ENCODE data around the gene DENND1C. TPM values are rescaled to one million over a fixed set of nuclear protein-coding genes. Genes with fewer than 3 reads are reported as not detected.

The DENND1C gene
- polyA plus RNA-seq, 1 donor from 2014 or later: 0.17 TPM

DNA sequence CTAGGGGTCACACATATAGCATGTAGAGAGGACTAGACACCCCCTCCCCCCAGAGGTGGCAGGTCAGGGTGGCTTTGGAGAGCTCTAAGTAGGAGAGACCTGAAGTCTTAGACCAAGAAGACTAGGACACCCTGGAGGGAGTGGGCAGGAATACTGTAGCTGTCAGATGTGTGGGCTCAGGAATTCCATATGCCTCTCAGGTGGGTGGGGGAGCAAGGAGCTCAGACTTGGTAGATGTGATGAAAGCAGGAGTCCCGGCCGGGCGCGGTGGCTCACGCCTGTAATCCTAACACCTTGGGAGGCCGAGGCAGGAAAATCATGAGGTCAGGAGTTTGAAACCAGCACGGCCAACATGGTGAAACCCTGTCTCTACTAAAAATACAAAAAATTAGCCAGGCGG lies 15.9 kb downstream of the DENND1C start:
- no peak overlapping the region for H3K4me2 ChIP-seq (ENCODE audit: low read length)
- no peak overlapping the region for H3K9ac ChIP-seq (ENCODE audit: low read length)
- H2AFZ ChIP-seq (ENCODE audit: low read depth, low read length): no peak overlapping the region
- H4K20me1 ChIP-seq (ENCODE audit: insufficient read depth): no peaks in the 10 kb centered on the region
- H3K36me3 ChIP-seq (ENCODE audit: insufficient read depth, low read length): no peaks in the 10 kb centered on the region
- TF ChIP-seq EP300 (conservative IDR thresholded peaks at IDR 0.05; ENCODE audit: poor library complexity, severe bottlenecking): no peak
- TF ChIP-seq MXI1 (conservative IDR thresholded peaks at IDR 0.05; ENCODE audit: poor library complexity, severe bottlenecking): no peak
- no peak for TF ChIP-seq POLR2AphosphoS5 (IDR thresholded peaks at IDR 0.05)
- TF ChIP-seq, protein P1, sequence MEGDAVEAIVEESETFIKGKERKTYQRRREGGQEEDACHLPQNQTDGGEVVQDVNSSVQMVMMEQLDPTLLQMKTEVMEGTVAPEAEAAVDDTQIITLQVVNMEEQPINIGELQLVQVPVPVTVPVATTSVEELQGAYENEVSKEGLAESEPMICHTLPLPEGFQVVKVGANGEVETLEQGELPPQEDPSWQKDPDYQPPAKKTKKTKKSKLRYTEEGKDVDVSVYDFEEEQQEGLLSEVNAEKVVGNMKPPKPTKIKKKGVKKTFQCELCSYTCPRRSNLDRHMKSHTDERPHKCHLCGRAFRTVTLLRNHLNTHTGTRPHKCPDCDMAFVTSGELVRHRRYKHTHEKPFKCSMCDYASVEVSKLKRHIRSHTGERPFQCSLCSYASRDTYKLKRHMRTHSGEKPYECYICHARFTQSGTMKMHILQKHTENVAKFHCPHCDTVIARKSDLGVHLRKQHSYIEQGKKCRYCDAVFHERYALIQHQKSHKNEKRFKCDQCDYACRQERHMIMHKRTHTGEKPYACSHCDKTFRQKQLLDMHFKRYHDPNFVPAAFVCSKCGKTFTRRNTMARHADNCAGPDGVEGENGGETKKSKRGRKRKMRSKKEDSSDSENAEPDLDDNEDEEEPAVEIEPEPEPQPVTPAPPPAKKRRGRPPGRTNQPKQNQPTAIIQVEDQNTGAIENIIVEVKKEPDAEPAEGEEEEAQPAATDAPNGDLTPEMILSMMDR (IDR thresholded peaks at IDR 0.05; ENCODE audit: poor library complexity, severe bottlenecking): no peak
- TF ChIP-seq TAF1 (IDR thresholded peaks at IDR 0.05; ENCODE audit: low read depth): no peak
- TF ChIP-seq SMC3 (conservative IDR thresholded peaks at IDR 0.05; ENCODE audit: poor library complexity): no peak
- no peak for TF ChIP-seq EZH2 (IDR thresholded peaks at IDR 0.05; ENCODE audit: borderline replicate concordance, insufficient read depth, low read length, poor library complexity, severe bottlenecking)
- TF ChIP-seq REST (IDR thresholded peaks at IDR 0.05; ENCODE audit: borderline replicate concordance): no peak
- TF ChIP-seq RAD21 (conservative IDR thresholded peaks at IDR 0.05): no peak
- H3K79me2 ChIP-seq (replicated peaks; ENCODE audit: insufficient read depth, low read length): no peaks in the 10 kb centered on the region
- no peak overlapping the region for H3K4me3 ChIP-seq (ENCODE audit: low read length)
- H3K9me2 ChIP-seq (ENCODE audit: insufficient read depth, low read length): no peaks in the 10 kb centered on the region
- H3K27me3 ChIP-seq (ENCODE audit: insufficient read depth, low read depth, low read length): peaks cover 38% of the 10 kb centered on the region
- no peak overlapping the region for H3K27ac ChIP-seq (ENCODE audit: low read length)
- H3F3A ChIP-seq (ENCODE audit: insufficient read depth, low read length, poor library complexity, severe bottlenecking): no peaks in the 10 kb centered on the region
- H3K9me3 ChIP-seq (ENCODE audit: low read length): no peaks in the 10 kb centered on the region

DNA sequence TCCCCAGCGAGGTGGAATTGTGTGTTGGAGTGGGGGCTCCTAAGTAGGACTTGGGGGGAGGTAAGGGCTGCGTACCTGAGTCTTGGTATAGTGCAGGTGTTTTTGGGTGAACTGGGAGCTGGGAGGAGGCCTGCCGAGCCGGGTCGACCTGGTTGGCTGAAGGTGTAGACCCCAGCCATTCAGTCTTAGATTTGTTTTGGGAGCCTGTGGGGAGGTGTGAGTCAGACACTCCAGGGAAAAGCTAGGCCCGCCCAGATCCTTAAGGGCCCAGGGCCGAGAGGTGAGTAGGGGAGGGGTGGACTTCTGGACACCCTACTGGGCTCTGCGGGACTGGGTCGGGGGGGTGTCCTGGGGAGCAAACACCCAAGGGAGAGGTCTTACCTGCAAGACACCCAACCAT lies 16.6 kb downstream of the DENND1C start:
- Histone ChIP-seq H3K27ac (ENCODE audit: low read length) (no peak overlapping the region), H3F3A (ENCODE audit: insufficient read depth, low read length, poor library complexity, severe bottlenecking) (no peaks in the 10 kb centered on the region), H3K4me2 (ENCODE audit: low read length) (no peak overlapping the region), H3K9me3 (ENCODE audit: low read length) (no peaks in the 10 kb centered on the region), H3K4me3 (ENCODE audit: low read length) (no peak overlapping the region), H3K27me3 (ENCODE audit: insufficient read depth, low read depth, low read length) (peaks cover 38% of the 10 kb centered on the region), H4K20me1 (ENCODE audit: insufficient read depth) (no peaks in the 10 kb centered on the region), H3K9ac (ENCODE audit: low read length) (no peak overlapping the region), H3K36me3 (ENCODE audit: insufficient read depth, low read length) (no peaks in the 10 kb centered on the region), H3K79me2 (replicated peaks; ENCODE audit: insufficient read depth, low read length) (no peaks in the 10 kb centered on the region), H2AFZ (ENCODE audit: low read depth, low read length) (no peak overlapping the region), H3K9me2 (ENCODE audit: insufficient read depth, low read length) (no peaks in the 10 kb centered on the region)
- TF ChIP-seq SMC3 (conservative IDR thresholded peaks at IDR 0.05; ENCODE audit: poor library complexity) (no peak), MXI1 (conservative IDR thresholded peaks at IDR 0.05; ENCODE audit: poor library complexity, severe bottlenecking) (no peak), EP300 (conservative IDR thresholded peaks at IDR 0.05; ENCODE audit: poor library complexity, severe bottlenecking) (no peak), TAF1 (IDR thresholded peaks at IDR 0.05; ENCODE audit: low read depth) (no peak), RAD21 (conservative IDR thresholded peaks at IDR 0.05) (no peak), POLR2AphosphoS5 (IDR thresholded peaks at IDR 0.05) (no peak), REST (IDR thresholded peaks at IDR 0.05; ENCODE audit: borderline replicate concordance) (no peak), EZH2 (IDR thresholded peaks at IDR 0.05; ENCODE audit: borderline replicate concordance, insufficient read depth, low read length, poor library complexity, severe bottlenecking) (no peak)
- TF ChIP-seq, protein P1 (IDR thresholded peaks at IDR 0.05; ENCODE audit: poor library complexity, severe bottlenecking): no peak
